Measurements from ENCODE around the gene KCNQ1.

- TF ChIP-seq CTCF (IDR thresholded peaks at IDR 0.05 in 2 of 3, conservative IDR thresholded peaks at IDR 0.05 in 1 of 3; ENCODE audit: insufficient read depth in 2 of 3, low read depth in 1 of 3, low read length in 3 of 3) (no peak), MED1 (CRISPR knock-in tag; IDR thresholded peaks at IDR 0.05; ENCODE audit: borderline replicate concordance) (no peak), ZNF274 (IDR thresholded peaks at IDR 0.05; ENCODE audit: borderline replicate concordance, low read depth, low read length) (no peak), BHLHE40 (IDR thresholded peaks at IDR 0.05; ENCODE audit: low read length) (no peak)
Measured at GRCh38 chr11:2523821-2524391, 79.1 kb downstream of the KCNQ1 start.
